Glomerular visceral epithelial cell (primary cell): ENCODE measurements around the gene ZSWIM9.

Source experiments
- DNase-seq: peaks from one replicate; pipeline ENCODE4 v3.0.0-alpha.2; 2016; ENCODE audit errors: extremely low spot score

Gene ZSWIM9

GRCh38 chr19:48169939-48170803 lies at the start of gene ZSWIM9, which contains the start of gene LIG1:
Gene ZSWIM9 (plus strand): TSS chr19:48170680. CDS start chr19:48171803, 1,123 bp downstream.
Gene LIG1 (minus strand): TSS chr19:48170344. CDS start chr19:48165566, 4,778 bp downstream.
- peak; percentile 97 for DNase-seq

- no peak for DNase-seq
These were observed 49.4 kb upstream of the ZSWIM9 start for GRCh38 chr19:48121066-48121465.

GRCh38 chr19:48121909-48122371 lies 48.5 kb upstream of the ZSWIM9 start:
- no peak for DNase-seq

DNA sequence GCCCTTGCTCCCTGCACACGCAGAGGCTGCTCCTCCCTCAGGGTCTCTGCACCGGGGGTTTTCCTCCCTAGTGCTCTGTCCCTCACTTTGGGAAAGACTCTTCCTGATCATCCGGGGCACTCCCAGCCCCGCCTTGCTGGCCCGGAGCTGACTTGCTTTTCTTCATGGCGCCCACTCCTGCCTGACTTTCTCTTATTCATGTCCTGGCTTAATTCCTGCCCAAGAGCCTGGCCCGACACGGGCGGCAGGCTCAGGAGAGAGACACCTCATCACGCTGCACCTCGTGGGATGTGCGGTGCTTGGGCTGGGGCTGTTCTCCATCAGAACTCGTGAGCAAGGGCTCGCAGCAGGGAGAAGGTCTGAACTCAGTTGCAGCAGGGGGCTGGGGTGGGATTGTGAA lies 48.1 kb upstream of the ZSWIM9 start:
- no peak for DNase-seq

GRCh38 chr19:48123907-48124651 lies 46.4 kb upstream of the ZSWIM9 start:
- no peak for DNase-seq

- no peak for DNase-seq
These were observed 42.9 kb upstream of the ZSWIM9 start for GRCh38 chr19:48127561-48127960.

GRCh38 chr19:48133094-48133493 lies 37.4 kb upstream of the ZSWIM9 start:
- no peak for DNase-seq

DNA sequence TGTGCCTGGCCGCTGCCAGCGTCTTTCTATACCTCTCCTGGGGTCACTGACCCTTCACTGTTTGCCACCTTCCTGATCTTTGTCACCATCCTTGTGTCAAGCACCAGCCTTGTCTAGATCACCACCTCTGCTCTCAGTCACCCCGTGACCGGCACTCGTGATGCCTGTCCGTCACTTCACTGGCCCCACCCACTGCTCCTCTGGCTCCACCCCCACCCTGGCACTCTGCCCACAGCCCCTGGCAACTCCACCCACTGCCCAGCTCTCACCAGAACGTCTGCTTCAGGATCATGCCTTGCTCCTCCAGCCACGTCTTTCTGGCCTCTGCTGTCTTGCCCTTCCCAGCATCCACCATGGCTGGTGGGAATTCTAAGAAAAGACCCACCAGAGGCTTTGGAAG lies 35.1 kb upstream of the ZSWIM9 start:
- no peak for DNase-seq

- DNase-seq: no peak
These were observed 33.9 kb upstream of the ZSWIM9 start for GRCh38 chr19:48136547-48136946.

GRCh38 chr19:48137411-48137810 lies 33.1 kb upstream of the ZSWIM9 start:
- DNase-seq: no peak

DNA sequence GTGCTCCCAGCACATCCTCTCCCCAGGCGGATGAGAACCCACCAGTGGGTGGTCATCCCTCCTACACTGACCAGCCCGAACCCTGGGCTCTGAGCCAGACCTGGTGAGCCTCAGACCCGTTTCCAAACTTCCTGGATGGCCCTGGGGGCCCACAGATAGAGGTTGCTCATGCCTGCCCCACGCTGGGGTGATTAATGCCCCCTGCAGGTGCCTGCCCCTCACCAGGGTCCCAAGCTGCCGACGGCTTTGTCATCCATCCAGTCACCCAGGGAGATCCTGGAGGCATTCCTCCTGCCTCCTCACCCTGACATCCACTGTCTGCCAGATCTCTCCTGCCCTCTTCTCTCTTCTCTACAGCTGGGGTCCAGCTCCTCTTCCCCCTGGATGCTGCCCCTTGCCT lies 31.4 kb upstream of the ZSWIM9 start:
- no peak for DNase-seq

GRCh38 chr19:48147597-48148175 lies 22.8 kb upstream of the ZSWIM9 start:
- no peak for DNase-seq

DNA sequence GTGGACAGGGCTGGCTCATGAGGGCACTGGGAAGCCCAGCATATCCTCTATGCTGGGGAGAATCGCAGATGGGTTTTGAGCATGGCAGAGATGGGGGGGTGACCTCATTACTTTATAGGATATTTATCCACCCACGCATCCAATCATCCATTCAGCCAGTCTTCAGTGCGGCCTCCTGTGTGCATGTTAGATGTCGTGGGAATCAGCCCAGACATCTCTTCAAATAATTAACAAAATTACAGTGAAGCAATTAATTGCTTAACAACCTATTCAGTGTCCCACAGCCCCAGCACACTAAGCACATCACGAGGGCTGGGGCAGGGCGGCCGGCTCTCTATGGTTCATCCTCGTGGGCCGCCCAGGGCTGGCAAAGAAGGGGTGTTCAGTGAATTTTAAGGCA lies 21.9 kb upstream of the ZSWIM9 start:
- DNase-seq: no peak

DNA sequence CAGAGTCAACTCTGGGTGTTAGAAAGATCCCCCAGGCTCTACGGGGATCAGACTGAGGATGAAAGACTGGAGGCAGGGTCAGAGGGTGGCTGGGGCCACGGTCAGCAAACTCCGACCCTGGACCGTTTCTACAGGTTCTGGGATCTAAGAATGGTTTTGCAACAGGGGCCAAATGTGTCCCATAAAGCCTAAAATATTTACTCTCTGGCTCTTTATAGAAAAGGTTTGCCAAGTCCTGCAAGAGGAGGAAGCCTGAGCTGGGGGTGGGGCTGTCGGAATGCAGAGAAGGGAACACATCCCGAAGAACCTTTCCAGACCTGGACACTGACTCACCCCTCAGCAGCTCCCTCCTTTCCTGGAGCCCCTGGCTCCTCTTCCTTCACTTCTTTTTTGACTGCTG lies 21.1 kb upstream of the ZSWIM9 start:
- DNase-seq: no peak

- DNase-seq: peak; percentile 65
These were observed 17.9 kb upstream of the ZSWIM9 start for GRCh38 chr19:48152551-48152950.

DNA sequence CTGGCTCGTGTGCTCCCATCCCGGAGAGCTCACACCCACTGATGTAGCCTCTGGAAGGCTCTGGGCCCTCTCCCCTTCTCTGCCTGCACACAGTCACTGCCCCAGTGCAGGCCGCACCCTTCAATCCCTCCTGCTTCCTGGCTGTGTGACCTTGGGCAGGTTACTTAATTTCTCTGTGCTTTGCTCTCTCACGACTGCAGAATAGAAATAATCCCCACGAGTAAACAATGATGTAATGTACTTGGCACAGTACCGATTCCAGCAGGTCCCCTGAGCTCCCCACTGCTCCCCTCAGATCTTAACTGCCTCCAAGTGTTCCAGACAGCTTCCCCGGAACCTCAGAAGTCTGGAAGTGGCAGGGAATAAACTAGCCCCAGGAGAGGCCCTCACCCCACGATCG lies 16.5 kb upstream of the ZSWIM9 start:
- DNase-seq: no peak

- DNase-seq: no peak
These were observed 12.2 kb upstream of the ZSWIM9 start for GRCh38 chr19:48158210-48158790.

- DNase-seq: no peak
These were observed 1.8 kb upstream of the ZSWIM9 start for GRCh38 chr19:48168689-48169088.

GRCh38 chr19:48169578-48169938 lies 922 bp upstream of the ZSWIM9 start:
- peak; percentile 86 for DNase-seq

GRCh38 chr19:48170817-48171347 lies 402 bp downstream of the ZSWIM9 start:
- DNase-seq: no peak

DNA sequence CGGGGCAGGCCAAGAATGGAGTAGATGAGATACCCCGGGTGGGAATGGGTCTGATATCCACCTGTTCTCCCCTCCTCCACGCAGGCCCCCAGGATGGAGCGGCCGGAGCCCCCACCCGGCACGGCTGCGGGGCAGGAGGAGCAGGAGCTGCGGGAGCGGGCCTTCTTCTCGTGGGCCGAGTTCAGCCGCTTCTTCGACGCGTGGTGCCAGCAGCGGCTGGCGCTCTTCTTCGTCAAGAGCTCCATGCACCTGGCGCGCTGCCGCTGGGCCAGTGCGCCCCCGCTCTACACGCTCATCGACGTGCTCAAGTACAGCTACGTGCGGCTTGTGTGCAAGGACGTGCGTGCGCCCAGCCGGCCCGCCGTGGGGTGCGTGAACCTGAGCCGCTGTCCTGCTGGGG lies 1.2 kb downstream of the ZSWIM9 start:
- no peak for DNase-seq
